Immature natural killer cell (primary cell): ENCODE data around the gene CREBL2. TPM values are rescaled to one million over a fixed set of nuclear protein-coding genes. Genes with fewer than 3 reads are reported as not detected.
"Not testable (repeated sequence)": the region's sequence is repeated elsewhere in the genome, so short reads cannot be mapped to it uniquely, and the experiment has no call there.

Source experiments
- DNase-seq, 3 donors: peaks; one replicate each; pipeline ENCODE4 v3.0.0; 2022; ENCODE audit warnings: mixed read lengths in 1 of 3
- H3K27ac Mint-ChIP-seq, 6 donors: one replicate each; pipeline ENCODE4 v1.8.0; 2020; ENCODE audit warnings: mixed read lengths in 6 of 6, mild to moderate bottlenecking in 5 of 6, inconsistent platforms in 4 of 6, moderate library complexity in 3 of 6
- H3K27me3 Mint-ChIP-seq, 3 donors: one replicate each; pipeline ENCODE4 v1.8.0; 2020 to 2021; ENCODE audit warnings: low read depth in 3 of 3, mild to moderate bottlenecking in 3 of 3, mixed read lengths in 3 of 3, moderate library complexity in 3 of 3, inconsistent platforms in 1 of 3
- H3K36me3 Mint-ChIP-seq, 3 donors: one replicate each; pipeline ENCODE4 v1.8.0; 2020; ENCODE audit warnings: mixed read lengths in 3 of 3, inconsistent platforms in 2 of 3, mild to moderate bottlenecking in 2 of 3
- H3K4me1 Mint-ChIP-seq, 2 donors: one replicate each; pipeline ENCODE4 v1.8.0; 2020; ENCODE audit warnings: inconsistent platforms in 2 of 2, mild to moderate bottlenecking in 2 of 2, mixed read lengths in 2 of 2, moderate library complexity in 1 of 2
- H3K4me3 Mint-ChIP-seq, 5 donors: one replicate each; pipeline ENCODE4 v1.8.0; 2020; ENCODE audit warnings: mild to moderate bottlenecking in 5 of 5, mixed read lengths in 5 of 5, inconsistent platforms in 3 of 5, moderate library complexity in 3 of 5
- H3K9me3 Mint-ChIP-seq, 6 donors: one replicate each; pipeline ENCODE4 v1.8.0; 2020; ENCODE audit warnings: mild to moderate bottlenecking in 6 of 6, mixed read lengths in 6 of 6, inconsistent platforms in 4 of 6, moderate library complexity in 3 of 6
- polyA plus RNA-seq, 3 donors: library from polyadenylated mRNA; unstranded; fragments of 300-500 nt; fragmentation: Illumina TruSeq; gene quantifications; one replicate each; pipeline ENCODE4 v1.2.3, GENCODE V29; 2021

Gene CREBL2
- polyA plus RNA-seq, 3 donors from 2014 or later: 14.6 to 23.3 (median 21.4) TPM

DNA sequence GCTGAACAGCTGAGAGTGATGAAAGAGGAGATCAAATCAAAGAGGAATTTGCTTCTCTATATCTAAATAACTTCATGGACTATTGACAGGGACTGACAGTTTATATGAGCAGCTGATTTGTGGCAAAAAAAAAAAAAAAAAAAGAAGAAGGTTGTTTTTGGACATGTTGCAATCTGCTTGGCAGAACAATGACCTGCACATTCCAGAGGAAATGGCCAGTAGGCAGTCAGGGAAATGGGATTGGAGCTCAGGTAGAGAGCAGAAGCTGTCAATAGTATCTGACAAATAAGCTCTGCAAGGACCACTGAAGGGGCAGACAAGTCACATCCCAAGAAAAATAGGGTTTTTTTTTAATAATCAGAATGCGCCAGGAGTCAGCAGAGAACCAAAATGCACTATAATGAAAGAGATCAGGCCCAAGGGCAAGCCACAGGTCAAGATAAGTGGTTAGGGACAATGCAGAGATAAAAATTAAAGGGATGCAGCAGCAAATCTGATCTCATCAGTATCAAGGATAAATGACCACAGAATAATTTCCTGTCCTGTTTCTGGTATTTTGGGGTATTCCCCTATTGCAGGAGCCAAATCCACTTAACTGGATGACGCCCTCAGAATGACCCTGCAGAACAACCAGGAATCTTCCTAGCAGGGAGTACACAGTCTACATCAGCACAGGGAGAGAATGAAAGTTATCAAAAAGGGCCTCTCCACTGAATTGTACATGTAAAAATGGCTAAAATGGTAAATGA is 26.4 kb upstream of the CREBL2 start:
- Mint-ChIP-seq H3K4me1 (no peaks in the 10 kb centered on the region), H3K36me3 (no peaks in the 10 kb centered on the region), H3K9me3 (peaks cover 0 to 3% (median 0%) of the 10 kb centered on the region in 6 donors), H3K27me3 (peaks cover 2 to 8% (median 5%) of the 10 kb centered on the region in 3 donors), H3K4me3 (no peak overlapping the region), H3K27ac (no peak overlapping the region)
- no peak for DNase-seq

- DNase-seq: no peak
- no peak overlapping the region for H3K4me3 Mint-ChIP-seq
- H3K4me1 Mint-ChIP-seq: no peaks in the 10 kb centered on the region
- H3K9me3 Mint-ChIP-seq: peaks cover 0 to 3% (median 0%) of the 10 kb centered on the region in 6 donors
- H3K36me3 Mint-ChIP-seq: no peaks in the 10 kb centered on the region
- peaks cover 2 to 8% (median 3%) of the 10 kb centered on the region in 3 donors for H3K27me3 Mint-ChIP-seq
- H3K27ac Mint-ChIP-seq: peak overlapping the region in 1 of 6 donors; percentile 38
Measured at GRCh38 chr12:12586879-12587675, 24.6 kb upstream of the CREBL2 start.

DNA sequence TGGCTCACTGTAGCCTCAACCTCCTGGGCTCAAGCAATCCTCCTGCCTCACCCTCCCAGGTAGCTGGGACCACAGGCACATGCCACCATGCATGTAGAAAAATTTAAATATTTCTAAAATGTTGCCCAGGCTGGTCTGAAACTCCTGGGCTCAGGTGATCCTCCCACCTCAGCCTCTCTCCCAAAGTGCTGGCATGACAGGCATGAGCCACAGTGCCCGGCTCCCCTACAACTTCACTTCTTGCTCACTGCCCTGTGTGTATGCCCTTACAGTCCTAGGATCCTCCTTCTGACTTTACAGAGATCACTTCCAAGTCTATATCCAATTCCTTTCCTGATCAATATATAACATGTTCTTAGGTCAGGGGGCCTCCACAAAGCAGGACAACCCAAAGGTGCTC is 23.8 kb upstream of the CREBL2 start:
- H3K36me3 Mint-ChIP-seq: no peaks in the 10 kb centered on the region
- no peaks in the 10 kb centered on the region for H3K4me1 Mint-ChIP-seq
- H3K9me3 Mint-ChIP-seq: peaks cover 0 to 3% (median 0%) of the 10 kb centered on the region in 6 donors
- peaks cover 2 to 8% (median 3%) of the 10 kb centered on the region in 3 donors for H3K27me3 Mint-ChIP-seq
- H3K4me3 Mint-ChIP-seq: no peak overlapping the region
- no peak for DNase-seq
- H3K27ac Mint-ChIP-seq: no peak overlapping the region

DNA sequence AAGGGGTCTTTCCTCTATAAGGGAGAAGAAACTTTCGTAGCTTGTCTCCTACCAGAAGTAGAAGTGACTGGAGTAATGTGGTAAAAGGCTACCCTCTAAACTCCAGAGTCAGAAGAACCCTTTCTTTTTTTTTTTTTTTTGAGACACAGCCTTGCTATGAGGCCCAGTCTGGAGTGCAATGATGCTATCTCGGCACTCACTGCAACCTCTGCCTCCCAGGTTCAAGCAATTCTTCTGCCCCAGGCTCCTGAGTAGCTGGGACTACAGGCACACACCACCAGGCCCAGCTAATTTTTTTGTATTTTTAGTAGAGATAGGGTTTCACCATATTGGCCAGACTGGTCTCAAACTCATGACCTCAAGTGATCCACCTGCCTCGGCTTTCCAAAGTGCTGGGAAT is 23.2 kb upstream of the CREBL2 start:
- not testable (repeated sequence) for H3K4me3 Mint-ChIP-seq, H3K36me3 Mint-ChIP-seq, H3K9me3 Mint-ChIP-seq, H3K27ac Mint-ChIP-seq, DNase-seq, H3K27me3 Mint-ChIP-seq, H3K4me1 Mint-ChIP-seq

DNA sequence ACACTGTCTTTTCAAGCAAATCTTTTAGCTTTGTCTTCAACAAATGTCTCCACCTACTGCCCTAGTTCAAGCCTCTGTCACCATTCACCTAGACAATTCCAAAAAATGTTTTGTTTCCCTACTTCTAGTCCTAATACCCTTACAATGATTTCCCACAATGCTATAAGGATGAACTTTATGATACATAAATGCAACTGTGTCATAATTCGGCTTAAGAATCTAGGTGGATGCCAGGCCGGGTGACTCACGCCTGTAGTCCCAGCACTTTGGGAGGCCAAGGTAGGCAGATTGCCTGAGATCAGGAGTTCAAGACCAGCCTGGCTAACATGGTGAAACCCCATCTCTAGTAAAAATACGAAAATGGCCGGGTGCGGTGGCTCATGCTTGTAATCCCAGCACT is 20.7 kb upstream of the CREBL2 start:
- H3K9me3 Mint-ChIP-seq: peaks cover 0 to 3% (median 0%) of the 10 kb centered on the region in 6 donors
- no peak overlapping the region for H3K4me3 Mint-ChIP-seq
- H3K4me1 Mint-ChIP-seq: no peaks in the 10 kb centered on the region
- H3K27me3 Mint-ChIP-seq: peaks cover 2 to 8% (median 3%) of the 10 kb centered on the region in 3 donors
- no peak overlapping the region for H3K27ac Mint-ChIP-seq
- H3K36me3 Mint-ChIP-seq: no peaks in the 10 kb centered on the region
- DNase-seq: no peak

DNA sequence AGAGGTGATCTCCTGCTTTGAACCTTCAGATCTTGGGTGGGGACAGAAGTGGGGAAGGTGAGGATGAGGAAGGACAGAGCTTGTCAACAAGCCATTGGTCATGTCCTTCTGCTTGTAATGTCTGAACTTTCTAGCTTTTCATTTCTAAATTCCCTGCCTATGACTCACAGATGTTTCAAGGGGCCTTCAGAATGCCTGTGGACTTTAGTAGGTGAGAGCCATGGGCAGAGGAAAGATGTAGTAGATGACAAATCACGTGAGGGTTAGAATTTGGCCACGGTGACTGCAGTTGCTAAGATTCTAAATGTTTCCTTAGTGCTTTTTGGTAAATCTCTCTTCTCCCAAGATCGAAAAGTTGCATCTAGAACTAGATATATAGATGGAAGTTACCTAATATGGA is 18.7 kb upstream of the CREBL2 start:
- Mint-ChIP-seq H3K9me3 (peaks cover 0 to 3% (median 0%) of the 10 kb centered on the region in 6 donors), H3K4me3 (no peak overlapping the region), H3K27me3 (peaks cover 2 to 4% (median 3%) of the 10 kb centered on the region in 3 donors), H3K4me1 (no peaks in the 10 kb centered on the region), H3K27ac (no peak overlapping the region), H3K36me3 (no peaks in the 10 kb centered on the region)
- no peak for DNase-seq

DNA sequence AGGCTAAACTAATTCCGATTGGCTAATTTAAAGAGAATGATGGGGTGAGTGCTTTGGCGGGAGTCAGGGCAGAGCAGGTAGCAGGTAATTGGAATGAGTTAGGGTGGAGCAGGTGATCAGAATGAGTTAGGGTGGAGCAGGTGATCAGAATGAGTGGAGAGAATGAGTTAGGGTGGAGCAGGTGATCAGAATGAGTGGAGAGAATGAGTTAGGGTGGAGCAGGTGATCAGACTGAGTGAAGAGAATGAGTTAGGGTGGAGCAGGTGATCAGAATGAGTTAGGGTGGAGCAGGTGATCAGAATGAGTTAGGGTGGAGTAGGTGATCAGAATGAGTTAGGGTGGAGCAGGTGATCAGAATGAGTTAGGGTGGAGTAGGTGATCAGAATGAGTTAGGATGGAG is 15.7 kb upstream of the CREBL2 start:
- H3K4me1 Mint-ChIP-seq, H3K27me3 Mint-ChIP-seq, H3K36me3 Mint-ChIP-seq, H3K9me3 Mint-ChIP-seq, DNase-seq, H3K27ac Mint-ChIP-seq, H3K4me3 Mint-ChIP-seq: not testable (repeated sequence)

DNA sequence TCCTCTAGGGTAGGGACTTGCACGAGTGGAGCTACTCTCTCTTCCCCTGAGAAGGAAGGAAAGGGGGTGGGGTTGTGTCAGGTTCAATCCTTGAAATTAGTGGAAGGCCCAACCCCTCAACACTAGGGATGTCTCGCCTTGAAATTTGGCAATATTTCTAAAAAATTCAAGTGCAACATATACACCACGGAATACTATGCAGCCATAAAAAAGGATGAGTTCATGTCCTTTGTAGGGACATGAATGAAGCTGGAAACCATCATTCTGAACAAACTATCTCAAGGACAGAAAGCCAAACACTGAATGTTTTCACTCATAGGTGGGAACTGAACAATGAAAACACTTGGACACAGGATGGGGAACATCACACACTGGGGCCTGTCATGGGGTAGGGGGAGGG is 15.1 kb upstream of the CREBL2 start:
- DNase-seq, H3K4me1 Mint-ChIP-seq, H3K27ac Mint-ChIP-seq, H3K27me3 Mint-ChIP-seq, H3K9me3 Mint-ChIP-seq, H3K4me3 Mint-ChIP-seq, H3K36me3 Mint-ChIP-seq: not testable (repeated sequence)

- H3K4me3 Mint-ChIP-seq: no peak overlapping the region
- no peak overlapping the region for H3K27ac Mint-ChIP-seq
- no peaks in the 10 kb centered on the region for H3K4me1 Mint-ChIP-seq
- no peaks in the 10 kb centered on the region for H3K36me3 Mint-ChIP-seq
- DNase-seq: no peak
- H3K27me3 Mint-ChIP-seq: peaks cover 0 to 2% (median 0%) of the 10 kb centered on the region in 3 donors
- no peaks in the 10 kb centered on the region for H3K9me3 Mint-ChIP-seq
Measured at GRCh38 chr12:12598864-12599263, 12.8 kb upstream of the CREBL2 start.

- Mint-ChIP-seq H3K27ac (no peak overlapping the region), H3K4me3 (no peak overlapping the region), H3K36me3 (no peaks in the 10 kb centered on the region), H3K9me3 (no peaks in the 10 kb centered on the region), H3K4me1 (no peaks in the 10 kb centered on the region), H3K27me3 (peaks cover 0 to 6% (median 0%) of the 10 kb centered on the region in 3 donors)
- DNase-seq: no peak
Measured at GRCh38 chr12:12599750-12600643, 11.7 kb upstream of the CREBL2 start.

DNA sequence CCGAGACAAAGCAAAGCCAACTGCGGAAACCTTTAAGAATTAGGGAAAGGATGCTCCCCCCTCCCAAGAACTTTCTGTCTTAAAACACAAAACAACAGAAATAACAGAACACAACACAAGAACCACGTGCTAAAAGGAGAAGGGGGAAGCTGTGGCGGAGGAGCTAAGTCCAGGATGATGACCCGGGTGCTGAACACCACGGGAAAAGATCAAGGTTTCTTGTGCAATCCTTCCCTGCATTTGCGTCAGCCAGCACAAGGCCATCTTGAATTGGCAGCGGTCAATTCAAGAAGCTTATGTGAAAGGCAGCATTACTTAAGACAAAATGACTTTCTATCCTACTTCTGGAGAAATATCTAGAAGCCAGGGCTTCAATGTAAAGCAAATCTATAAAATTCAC is 11.0 kb upstream of the CREBL2 start:
- Mint-ChIP-seq H3K9me3 (no peaks in the 10 kb centered on the region), H3K4me1 (no peaks in the 10 kb centered on the region), H3K27me3 (peaks cover 0 to 7% (median 2%) of the 10 kb centered on the region in 3 donors), H3K27ac (peak overlapping the region in 1 of 6 donors; percentile 12), H3K4me3 (no peak overlapping the region), H3K36me3 (no peaks in the 10 kb centered on the region)
- DNase-seq: no peak

DNA sequence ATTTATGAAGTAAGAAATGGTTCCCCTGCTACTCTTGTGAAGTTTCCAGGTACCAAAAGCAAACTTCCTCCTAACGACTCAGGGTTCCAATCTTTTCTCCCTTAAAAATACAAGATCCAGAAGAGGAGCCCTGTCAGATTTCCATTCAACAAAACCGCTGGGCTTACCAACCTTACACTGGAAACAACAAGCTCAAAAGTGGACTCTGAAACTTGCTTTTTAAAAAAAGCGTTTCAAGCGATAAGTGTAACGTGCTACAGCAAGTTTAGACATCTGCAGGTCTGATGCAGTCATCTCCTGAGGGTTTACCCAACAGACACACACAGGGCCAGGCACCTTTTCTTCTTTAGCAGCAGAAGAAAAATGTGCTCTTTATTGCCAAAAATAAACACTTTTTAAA is 6.9 kb upstream of the CREBL2 start:
- H3K4me1 Mint-ChIP-seq: no peaks in the 10 kb centered on the region
- H3K27ac Mint-ChIP-seq: no peak overlapping the region

DNA sequence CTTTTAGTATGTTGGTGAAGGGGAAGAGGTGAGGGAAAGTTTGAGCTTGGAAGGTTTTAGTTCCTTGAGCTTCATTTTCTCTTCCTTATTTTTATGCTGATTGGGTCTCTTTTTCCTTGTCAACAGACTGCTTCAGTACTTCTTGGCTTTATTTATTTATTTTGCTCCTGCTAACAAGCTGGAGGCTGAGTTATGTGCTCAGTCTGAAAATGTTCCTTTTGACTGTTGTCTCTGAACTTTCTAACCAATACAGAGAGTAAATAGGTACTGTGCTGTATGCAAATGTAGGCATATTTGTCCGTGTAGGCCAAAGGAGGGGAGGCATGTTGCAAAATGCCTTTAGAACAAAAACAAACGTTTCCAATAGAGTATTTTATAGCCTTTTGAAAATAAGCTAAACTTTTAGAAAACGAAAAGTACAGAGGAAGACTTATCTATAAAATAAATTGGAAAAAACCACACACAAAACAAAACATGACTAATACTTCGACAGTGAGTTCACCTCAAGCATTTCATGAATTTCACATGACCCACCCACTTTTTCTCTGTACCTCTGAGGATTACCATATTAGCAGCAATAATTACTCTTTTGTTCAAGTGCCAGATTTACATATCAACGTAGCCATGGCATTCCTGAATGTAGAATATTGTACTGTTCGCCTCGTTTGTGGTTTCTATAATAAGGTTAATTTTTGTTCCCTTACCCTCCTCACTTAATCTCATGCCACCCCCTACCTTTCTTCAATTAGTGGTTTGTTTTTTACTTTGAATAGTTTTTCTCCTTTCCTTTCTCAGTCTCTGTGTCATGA is 4.7 kb upstream of the CREBL2 start:
- Mint-ChIP-seq H3K27me3 (peaks cover 4 to 18% (median 4%) of the 10 kb centered on the region in 3 donors), H3K4me3 (no peak overlapping the region), H3K4me1 (peaks cover 11 to 14% of the 10 kb centered on the region in 2 donors), H3K9me3 (no peaks in the 10 kb centered on the region), H3K27ac (no peak overlapping the region), H3K36me3 (no peaks in the 10 kb centered on the region)
- DNase-seq: no peak

More for the DNA sequence above, 6.9 kb upstream of the CREBL2 start:
- H3K9me3 Mint-ChIP-seq: no peaks in the 10 kb centered on the region
- H3K4me3 Mint-ChIP-seq: no peak overlapping the region
- peaks cover 0 to 9% (median 2%) of the 10 kb centered on the region in 3 donors for H3K27me3 Mint-ChIP-seq
- no peak for DNase-seq
- H3K36me3 Mint-ChIP-seq: no peaks in the 10 kb centered on the region
